GM12878 (cell line): ENCODE measurements around the gene RSPH1. TPM values are rescaled to one million over a fixed set of nuclear protein-coding genes. Genes with fewer than 3 reads are reported as not detected.

ENCODE experiments used
- ATAC-seq: fragments of 200-7000 bp; cut with Tn5 transposase; 3 replicates; pipeline ENCODE4 v1.9.1; 2020; ENCODE audit warnings: mild to moderate bottlenecking, moderate library complexity
- BruUV-seq: library from RNA; stranded (reverse); fragments of 400-500 nt; replicated peaks from 2 replicates; lab custom pipeline; 2021; lab: Mats Ljungman, UMichigan
- CTCF ChIA-PET: fragments of 300-600 bp; sonication (Branson Sonifier 250); formaldehyde crosslinking; extraction: SDS; loops from one replicate; lab custom pipeline; 2021; ENCODE audit warnings: inconsistent platforms; lab: Yijun Ruan, JAX
- POLR2A ChIA-PET: fragments of 350-600 bp; formaldehyde crosslinking; extraction: SDS; loops from one replicate; lab custom pipeline; 2021; ENCODE audit warnings: inconsistent platforms; lab: Charles Lee
- RAD21 ChIA-PET: fragments of 300-600 bp; sonication (Branson Sonifier 250); formaldehyde crosslinking; loops from one replicate; lab custom pipeline; 2023; ENCODE audit warnings: antibody characterized with exemption; ENCODE audit not compliant: unreplicated experiment; lab: Charles Lee
- SMC1A ChIA-PET: fragments of 300-600 bp; sonication (Branson Sonifier 250); formaldehyde crosslinking; loops from one replicate; lab custom pipeline; 2023; ENCODE audit not compliant: unreplicated experiment, uncharacterized antibody; lab: Charles Lee
- DNase-seq: peaks from one replicate; pipeline ENCODE4 v3.0.0-alpha.2; 2011; ENCODE audit warnings: low read depth, low spot score
- FAIRE-seq: peaks from 3 replicates; lab custom pipeline; 2011; peaks lifted over from hg19 to GRCh38; lab: Jason Lieb, UNC
- H2AFZ ChIP-seq: 2 replicates; pipeline ENCODE4 v1.6.0; 2011; ENCODE audit warnings: low read depth, low read length, control low read depth; ENCODE audit not compliant: control insufficient read depth
- H3K27ac ChIP-seq: 2 replicates; pipeline ENCODE4 v1.5.1; 2011; ENCODE audit warnings: control low read depth; ENCODE audit not compliant: control insufficient read depth, insufficient read depth
- H3K27me3 ChIP-seq, 2 experiments: replicated peaks in 1 of 2; 2 replicates each; pipeline versions ENCODE4 v1.6.0 to v1.6.1; 2011; ENCODE audit warnings: low read length in 1 of 2; ENCODE audit not compliant: control insufficient read depth in 2 of 2, insufficient read depth in 2 of 2
- H3K36me3 ChIP-seq, 2 experiments: 2 replicates each; pipeline ENCODE4 v1.5.1; 2011; ENCODE audit warnings: low read length in 1 of 2; ENCODE audit not compliant: control insufficient read depth in 2 of 2, insufficient read depth in 2 of 2
- H3K4me1 ChIP-seq: 2 replicates; pipeline ENCODE4 v1.6.1; 2011; ENCODE audit warnings: mild to moderate bottlenecking, low read length, moderate library complexity, mixed read lengths; ENCODE audit not compliant: control insufficient read depth, insufficient read depth
- H3K4me2 ChIP-seq: 2 replicates; pipeline ENCODE4 v1.6.0; 2011; ENCODE audit warnings: control low read depth; ENCODE audit not compliant: control insufficient read depth, insufficient read depth
- H3K4me3 ChIP-seq: fragments of 200-600 bp; sonication (generic); 2 replicates; pipeline ENCODE4 v1.5.1; 2016
- H3K79me2 ChIP-seq: 2 replicates; pipeline ENCODE4 v1.6.0; 2011; ENCODE audit warnings: low read length; ENCODE audit not compliant: control insufficient read depth, insufficient read depth
- H3K9ac ChIP-seq: 2 replicates; pipeline ENCODE4 v1.8.0; 2011; ENCODE audit warnings: low read length, control low read depth, mixed read lengths; ENCODE audit not compliant: control insufficient read depth, insufficient read depth
- H3K9me3 ChIP-seq: replicated peaks from 3 replicates; pipeline ENCODE4 v1.5.1; 2011; ENCODE audit warnings: mild to moderate bottlenecking, low read length; ENCODE audit not compliant: control insufficient read depth, insufficient read depth
- H4K20me1 ChIP-seq: 2 replicates; pipeline ENCODE4 v1.6.0; 2011; ENCODE audit not compliant: control insufficient read depth, insufficient read depth
- BCL11A ChIP-seq: IDR thresholded peaks from 2 replicates; pipeline ENCODE4 v1.6.1; 2011; ENCODE audit warnings: low read depth, low read length
- CREM ChIP-seq: IDR thresholded peaks from 2 replicates; pipeline ENCODE4 v1.6.1; 2014; ENCODE audit warnings: antibody characterized with exemption, low read depth
- FOXM1 ChIP-seq: IDR thresholded peaks from 2 replicates; pipeline ENCODE4 v1.6.1; 2012; ENCODE audit warnings: low read depth, mild to moderate bottlenecking, inconsistent platforms, low read length, moderate library complexity
- HSF1 ChIP-seq: fragments of 150-350 bp; IDR thresholded peaks from 2 replicates; pipeline ENCODE4 v1.6.1; 2014; ENCODE audit warnings: mild to moderate bottlenecking, low read depth, low read length
- MEF2B ChIP-seq: fragments of 450-650 bp; IDR thresholded peaks from 2 replicates; pipeline ENCODE4 v1.6.1; 2018; ENCODE audit warnings: mild to moderate bottlenecking, moderate library complexity; ENCODE audit not compliant: partially characterized antibody, poor library complexity, severe bottlenecking
- NRF1 ChIP-seq: conservative IDR thresholded peaks from 2 replicates; pipeline ENCODE4 v1.6.1; 2011; ENCODE audit warnings: mild to moderate bottlenecking, low read depth, low read length, improper control_type of control experiment
- PAX8 ChIP-seq: fragments of 450-650 bp; IDR thresholded peaks from 2 replicates; pipeline ENCODE4 v1.6.1; 2017; ENCODE audit warnings: mild to moderate bottlenecking, moderate library complexity
- RCOR1 ChIP-seq: conservative IDR thresholded peaks from 2 replicates; pipeline ENCODE4 v1.6.1; 2012; ENCODE audit warnings: low read depth, low read length, improper control_type of control experiment
- SKIL ChIP-seq: fragments of 450-650 bp; IDR thresholded peaks from 2 replicates; pipeline ENCODE4 v1.6.1; 2017; ENCODE audit warnings: mild to moderate bottlenecking, low read depth, inconsistent platforms; ENCODE audit not compliant: poor library complexity, severe bottlenecking
- SMAD1 ChIP-seq: fragments of 450-650 bp; IDR thresholded peaks from 2 replicates; pipeline ENCODE4 v1.6.1; 2018; ENCODE audit warnings: mild to moderate bottlenecking, low read depth; ENCODE audit not compliant: partially characterized antibody
- USF2 ChIP-seq: IDR thresholded peaks from 2 replicates; pipeline ENCODE4 v1.6.1; 2011; ENCODE audit warnings: low read depth, low read length, improper control_type of control experiment, borderline replicate concordance
- YY1 ChIP-seq: IDR thresholded peaks from 2 replicates; pipeline ENCODE4 v1.6.1; 2011; ENCODE audit warnings: low read depth, mild to moderate bottlenecking, low read length
- WGBS: methylation state at CpG from one replicate; pipeline ENCODE4 v1.1.6; 2016; ENCODE audit warnings: low lambda C conversion rate; ENCODE audit not compliant: insufficient replicate concordance, insufficient coverage; ENCODE audit errors: missing lambda C conversion rate; 5-methylcytosine and 5-hydroxymethylcytosine counted together
- in situ Hi-C: fragments of 300-500 bp; cut with MboI; formaldehyde crosslinking; loops from 9 replicates; pipeline ENCODE4 v1.14.3; 2018; ENCODE audit warnings: mixed read lengths
- intact Hi-C: fragments of 100-400 bp; cut with micrococcal nuclease; formaldehyde crosslinking; loops from one replicate; pipeline ENCODE4 v1.14.2; 2022; ENCODE audit not compliant: unreplicated experiment
- polyA plus RNA-seq, 11 experiments: library from polyadenylated mRNA; depleted of rRNA in 4 of 11; unstranded in 6 of 11; stranded (reverse) in 5 of 11; fragments of >200 nt; fragmentation: Nextera tagmentation in 4 of 11; fragmentation: Illumina TruSeq in 1 of 11; extraction: Ambion mirVana in 4 of 11; extraction: Trizol in 1 of 11; gene quantifications; 1 replicate in 1 of 11; 2 replicates in 10 of 11; pipeline versions ENCODE4 v1.2.1 to v1.2.3, GENCODE V29; 2011 to 2016; ENCODE audit warnings: inconsistent platforms in 2 of 11, missing spikeins in 2 of 11, low read depth in 1 of 11
- total RNA-seq, 4 experiments: library from RNA; depleted of rRNA in 3 of 4; stranded (reverse); fragments of >200 nt in 3 of 4; fragmentation: Illumina TruSeq in 1 of 4; extraction: Trizol in 1 of 4; gene quantifications; 2 replicates each; pipeline versions ENCODE4 v1.2.1 to v1.2.3, GENCODE V29; 2013 to 2021

Gene RSPH1
- total and polyA plus RNA-seq, 10 of the 15 experiments (the other 5 are each of a cell fraction or from before 2014, with no cell fraction given), result 0.11 to 1.4 (median 0.38) TPM

- Histone ChIP-seq H3K4me2 (no peak overlapping the region), H3K79me2 (no peaks in the 10 kb centered on the region), H4K20me1 (no peaks in the 10 kb centered on the region), H3K9me3 (peaks cover 6% of the 10 kb centered on the region), H3K27ac (no peak overlapping the region), H3K27me3 (no peaks in the 10 kb centered on the region), H3K9ac (no peak overlapping the region), H3K4me1 (peaks cover 12% of the 10 kb centered on the region), H3K4me3 (no peak overlapping the region), H3K36me3 (no peaks in the 10 kb centered on the region), H2AFZ (no peak overlapping the region)
- intact Hi-C loops, result no loop called here
- FAIRE-seq, result no peak
- ChIA-PET CTCF (interaction anchor here (1.0 to 1.7 kb wide), 2 partner anchors 9 to 12 kb away, joined by 3 to 4 read pairs; no protein-coding TSS in a partner anchor), SMC1A (interaction anchor here (1.5 to 8.6 kb wide), 3 partner anchors 11 to 124 kb away, joined by 3 to 68 read pairs (median 7); no protein-coding TSS in a partner anchor), RAD21 (interaction anchor here (1.6 kb wide), 1 partner anchor 11 kb away, joined by 3 read pairs; no protein-coding TSS in a partner anchor), POLR2A (interaction anchor here (1.9 kb wide), 1 partner anchor 14 kb away, joined by 6 read pairs; no protein-coding TSS in a partner anchor)
- no peak for DNase-seq
- no peak for TF ChIP-seq SKIL
- no peak for TF ChIP-seq YY1
- TF ChIP-seq SMAD1, result no peak
- no peak for TF ChIP-seq FOXM1
- TF ChIP-seq NRF1, result no peak
- no peak for TF ChIP-seq PAX8
- no peak for TF ChIP-seq RCOR1
- no peak for TF ChIP-seq USF2
- no peak for TF ChIP-seq BCL11A
- no peak for TF ChIP-seq MEF2B
- no peak for TF ChIP-seq HSF1
- TF ChIP-seq CREM, result no peak
- ATAC-seq, result no peak
- WGBS, result 39% methylated on average over 4 of the region's 4 CpGs
- in situ Hi-C loops, result no loop called here
- no TSS peak for BruUV-seq
Measured at GRCh38 chr21:42435401-42435800, 60.6 kb downstream of the RSPH1 start.
